Measurements from ENCODE around the gene PRKCSH.

Gene PRKCSH

DNA sequence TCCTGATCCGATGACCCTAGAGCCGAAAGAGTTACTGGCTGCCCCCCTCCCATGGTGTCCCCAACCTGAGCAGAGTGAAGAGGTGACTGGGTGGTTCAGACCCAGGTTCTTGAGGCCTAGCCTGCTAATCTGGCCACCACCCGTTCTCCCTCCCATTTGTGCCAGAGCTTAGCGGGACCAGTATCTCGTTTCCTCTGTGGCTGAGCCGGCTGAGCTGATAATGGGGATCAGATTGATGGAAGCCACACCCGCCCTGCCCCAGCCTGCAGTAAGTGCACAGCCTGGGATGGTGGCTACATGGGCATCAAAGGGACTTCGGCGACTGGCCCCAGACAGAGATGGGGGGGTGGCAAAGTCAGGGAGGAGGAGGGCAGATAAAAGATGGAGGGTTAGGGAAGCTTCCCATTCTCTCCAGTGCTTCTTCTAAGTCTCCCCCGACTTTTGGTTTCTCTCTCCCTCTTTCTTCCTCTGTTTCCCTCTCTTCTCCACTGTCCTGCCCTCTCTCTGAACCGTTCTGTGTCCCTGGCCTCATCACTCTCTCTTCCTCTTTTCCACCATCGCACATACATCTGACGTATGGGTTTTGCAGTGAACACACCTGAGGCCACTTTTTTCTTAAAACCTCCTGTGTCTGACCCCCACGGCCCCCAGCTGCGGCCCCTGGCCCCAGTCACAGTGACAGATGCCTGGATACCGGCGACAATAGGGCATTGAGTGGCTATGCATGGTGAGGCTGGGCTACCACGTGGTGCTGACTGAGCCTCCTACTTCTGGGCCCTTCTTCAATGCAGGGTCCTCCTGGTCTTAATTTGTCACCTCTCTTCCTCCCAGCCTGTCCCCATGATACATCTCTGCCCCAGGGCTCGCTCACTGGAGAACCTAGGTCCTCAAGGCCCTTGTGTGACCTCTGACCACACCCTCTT is 43.0 kb downstream of the PRKCSH start:
- DNase-seq (ENCODE audit: low spot score): no peak

DNA sequence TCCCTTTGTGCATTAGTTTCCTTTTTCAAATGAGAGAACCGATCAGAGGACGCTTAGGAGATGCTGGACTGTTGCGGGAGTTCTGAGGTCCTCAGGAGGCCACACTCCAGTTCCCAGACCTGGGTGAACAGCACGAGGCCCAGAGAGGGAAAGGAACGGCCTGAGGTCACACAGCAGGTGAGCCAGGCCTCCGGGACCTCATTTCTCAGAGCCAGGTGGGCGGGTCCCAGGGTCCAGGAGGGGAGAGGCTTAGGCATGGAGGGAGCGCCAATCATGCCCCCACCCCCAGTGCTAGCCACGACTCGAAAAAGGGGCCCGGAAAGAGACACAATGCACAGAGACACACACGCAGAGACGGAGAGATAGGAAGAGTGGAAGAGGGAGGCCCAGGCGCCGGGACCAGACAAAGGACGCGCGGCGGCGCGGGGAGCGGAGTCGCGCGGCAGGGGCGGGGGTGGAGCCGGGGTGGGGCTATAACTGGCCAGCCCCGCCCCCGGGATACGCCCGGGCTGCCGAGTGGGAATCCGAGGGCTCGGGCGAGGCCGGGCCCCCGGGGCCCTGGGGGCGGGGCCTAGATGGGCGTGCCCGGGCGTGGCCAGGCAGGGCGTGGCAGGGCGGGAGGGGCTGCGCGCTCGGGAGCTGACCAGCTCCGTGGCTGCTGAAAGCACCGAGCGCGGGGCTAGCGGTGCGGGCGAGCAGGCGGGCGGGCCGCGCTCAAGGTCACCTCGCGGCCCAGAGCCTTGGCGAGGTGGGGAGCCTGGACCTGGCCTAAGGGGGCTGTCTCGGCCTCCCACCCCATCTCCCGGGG is 43.9 kb downstream of the PRKCSH start:
- DNase-seq (ENCODE audit: low spot score): peak; percentile 60

GRCh38 chr19:11479898-11480714 is 44.7 kb downstream of the PRKCSH start:
- DNase-seq (ENCODE audit: low spot score): no peak

DNA sequence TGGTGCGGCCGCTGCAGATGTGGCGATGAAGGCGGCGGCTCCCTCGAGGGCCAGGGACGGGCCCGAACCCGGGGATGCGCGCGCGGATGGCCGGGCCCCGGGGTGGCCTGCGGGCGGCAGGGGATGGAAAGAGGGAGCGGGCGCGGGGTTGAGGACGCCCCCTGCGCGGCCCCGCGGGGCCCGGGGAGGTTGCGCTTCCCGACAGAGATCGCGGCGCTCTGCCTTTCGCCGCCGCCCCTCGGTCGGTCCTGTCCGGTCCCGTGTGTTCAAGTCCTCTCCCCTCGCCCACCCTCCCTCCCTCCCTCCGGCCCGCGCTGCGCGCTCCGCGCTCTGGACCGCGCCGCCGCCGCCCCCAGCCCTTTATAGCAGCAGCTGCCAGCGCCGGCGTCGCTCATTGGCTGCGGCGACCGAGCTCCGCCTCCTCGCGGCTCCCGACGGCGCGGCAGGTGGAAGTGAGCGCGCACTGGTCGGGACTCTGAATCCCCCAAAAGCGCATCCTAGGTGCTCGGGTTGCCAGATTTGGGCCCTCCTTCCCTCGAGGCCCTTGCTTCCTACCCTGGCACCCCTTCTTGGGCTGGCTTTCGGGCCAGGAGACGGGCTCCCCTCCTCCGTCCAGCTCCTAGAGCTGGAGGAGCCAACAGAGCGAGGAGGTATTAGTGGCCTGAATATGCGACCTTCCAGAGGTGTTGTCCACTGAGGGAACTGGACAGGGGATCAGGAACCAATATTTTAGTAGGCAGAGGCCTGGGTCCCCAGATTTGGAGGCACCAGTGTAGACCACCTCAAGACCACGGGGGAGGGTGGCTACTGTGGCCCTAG is 45.5 kb downstream of the PRKCSH start, which contains the start of gene ELAVL3:
TSS of gene ELAVL3 (minus strand) at position 332 of the 819 bp plus-strand sequence. CDS start 438 bp downstream, outside the sequence.
- DNase-seq (ENCODE audit: low spot score): no peak

DNA sequence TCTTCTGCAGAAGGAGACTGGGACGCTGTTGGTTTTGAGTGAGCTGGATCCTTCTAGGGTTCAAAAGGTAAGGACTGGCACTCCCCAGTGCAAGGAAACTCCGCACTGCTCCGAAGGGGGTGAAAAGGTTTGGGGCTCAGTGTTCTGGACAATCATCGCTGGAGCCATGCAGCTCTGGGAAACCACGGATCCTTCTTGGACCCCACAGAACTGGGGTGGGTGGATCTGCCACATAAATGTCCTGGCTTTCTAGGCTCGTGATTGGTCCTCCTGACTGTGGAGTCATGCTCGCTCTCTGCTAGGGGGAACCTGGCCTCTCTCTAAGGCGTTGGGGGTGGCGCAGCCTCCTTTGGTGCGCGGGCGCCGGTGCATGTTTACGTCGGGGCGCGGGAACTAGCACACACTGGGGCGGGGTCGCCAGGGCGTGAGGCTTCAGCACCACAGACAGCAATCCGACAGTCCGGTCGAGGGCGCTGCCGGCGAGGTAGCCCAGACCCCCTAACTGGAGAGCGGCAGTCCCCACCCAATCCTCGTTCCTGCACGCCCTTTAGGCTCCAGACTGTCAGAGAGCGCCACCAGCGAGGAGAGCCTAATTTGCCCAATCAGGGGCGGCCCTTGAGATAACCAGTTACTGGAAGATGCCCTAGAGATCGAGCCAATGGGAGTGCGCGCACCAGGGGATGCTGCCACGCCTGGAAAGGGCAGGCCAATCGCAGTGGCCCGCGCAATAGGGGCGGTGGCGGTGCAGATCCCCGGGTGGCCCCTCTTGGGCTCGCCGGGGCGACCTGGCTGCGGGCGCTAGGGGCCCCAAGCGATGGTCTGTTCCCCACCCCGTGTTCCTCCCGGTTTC is 46.3 kb downstream of the PRKCSH start:
- DNase-seq (ENCODE audit: low spot score): peak; percentile 94

DNA sequence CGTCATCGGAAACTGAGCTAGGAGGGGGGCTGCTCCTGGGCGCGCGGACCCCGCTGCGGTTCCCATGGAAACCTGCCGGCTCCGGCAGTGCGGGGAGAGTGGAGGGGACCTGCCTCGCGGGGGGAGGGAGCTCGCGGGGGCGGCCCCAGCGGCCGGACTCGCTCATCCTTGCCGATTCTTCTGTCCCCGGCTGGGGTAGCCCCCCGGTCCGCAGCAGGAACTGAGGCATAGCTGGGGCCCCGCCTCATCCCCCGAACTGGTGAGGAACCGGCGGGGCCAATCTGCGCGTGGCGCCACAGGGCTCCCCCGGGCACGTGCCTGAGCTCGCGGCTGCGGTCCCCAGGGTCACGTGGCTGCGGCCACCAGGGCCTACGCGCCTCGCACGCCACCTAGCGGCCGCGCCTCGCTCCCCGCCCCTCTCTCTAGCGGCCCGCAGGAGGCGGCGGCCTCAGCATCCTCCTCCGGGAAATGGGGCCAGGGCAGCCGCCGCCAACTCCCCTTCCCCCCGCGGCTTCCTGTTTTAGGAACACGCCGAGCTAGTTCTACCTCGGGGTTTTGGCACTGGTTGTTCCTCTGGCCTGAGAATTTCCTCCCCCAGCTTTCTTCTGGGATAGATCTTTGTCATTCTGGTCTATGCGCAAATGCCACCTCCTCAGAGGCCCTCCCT is 47.1 kb downstream of the PRKCSH start:
- DNase-seq (ENCODE audit: low spot score): peak; percentile 98

GRCh38 chr19:11483366-11484111 is 48.1 kb downstream of the PRKCSH start:
- DNase-seq (ENCODE audit: low spot score): no peak

- DNase-seq (ENCODE audit: low spot score): no peak
Observed at GRCh38 chr19:11485245-11485837, 49.9 kb downstream of the PRKCSH start.

DNA sequence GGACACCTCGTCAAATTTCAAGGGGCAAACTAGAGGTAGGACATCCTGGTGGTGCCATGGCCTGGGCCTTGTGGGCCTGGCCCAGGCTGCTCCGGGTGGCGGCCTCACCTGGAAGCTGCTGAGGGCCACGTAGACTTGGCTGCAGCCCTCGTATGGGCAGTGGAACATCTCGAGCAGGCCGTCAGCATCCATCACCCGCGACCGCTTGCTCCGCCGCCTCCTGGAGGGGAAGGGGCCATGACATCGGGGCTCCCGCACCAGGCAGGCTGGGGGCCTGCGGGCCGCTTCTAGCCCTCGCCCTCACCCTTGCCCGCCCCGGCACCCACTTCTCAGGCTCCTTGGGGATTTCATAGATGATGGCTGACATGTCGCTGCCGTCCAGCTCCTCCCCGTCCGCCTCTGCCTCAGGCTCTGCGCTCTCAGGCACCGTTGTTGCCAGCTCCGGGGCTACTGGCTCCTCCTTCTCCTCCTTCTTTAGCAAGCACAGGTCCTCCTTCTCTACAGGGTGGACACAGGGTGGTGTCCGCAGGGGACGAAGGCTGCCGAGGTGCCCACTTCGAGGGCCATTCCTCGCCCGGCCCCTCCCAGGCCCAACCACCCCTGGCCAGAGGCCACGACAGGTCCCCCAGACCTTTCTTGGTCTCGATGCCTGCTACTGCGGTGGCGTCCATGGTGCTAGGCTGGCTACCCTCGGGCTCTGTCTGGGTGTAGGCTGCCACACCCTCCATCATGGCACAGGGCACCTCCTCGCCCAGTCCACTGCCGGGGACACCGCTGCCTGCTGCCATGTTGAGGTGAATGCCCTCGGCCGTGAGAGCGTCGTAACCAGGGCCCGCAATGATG is 51.4 kb downstream of the PRKCSH start:
- no peak for DNase-seq (ENCODE audit: low spot score)

GRCh38 chr19:11489378-11489777 is 53.9 kb downstream of the PRKCSH start:
- DNase-seq (ENCODE audit: low spot score): no peak

GRCh38 chr19:11494634-11495285 is 59.3 kb downstream of the PRKCSH start:
- DNase-seq (ENCODE audit: low spot score): no peak

DNA sequence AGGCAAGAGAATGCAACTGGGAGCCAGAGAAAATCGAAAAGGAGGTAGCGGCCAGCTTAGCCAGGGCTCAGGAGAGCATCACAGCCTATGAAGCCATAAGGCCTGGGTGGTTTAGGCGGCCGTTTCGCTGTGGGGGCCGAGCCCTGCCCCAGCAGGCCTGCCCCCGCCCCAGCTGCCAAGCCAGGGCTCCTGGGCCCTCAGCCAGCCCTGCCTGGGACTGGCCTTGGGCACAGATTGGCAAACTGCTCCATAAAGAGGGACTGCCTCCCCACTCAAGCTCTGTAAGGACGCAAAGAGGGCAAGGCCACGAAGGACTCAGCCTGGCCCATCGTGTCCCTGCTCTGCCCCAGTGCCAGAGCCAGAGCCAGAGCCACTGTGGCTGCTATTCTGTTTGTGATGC is 60.0 kb downstream of the PRKCSH start:
- DNase-seq (ENCODE audit: low spot score): no peak

DNA sequence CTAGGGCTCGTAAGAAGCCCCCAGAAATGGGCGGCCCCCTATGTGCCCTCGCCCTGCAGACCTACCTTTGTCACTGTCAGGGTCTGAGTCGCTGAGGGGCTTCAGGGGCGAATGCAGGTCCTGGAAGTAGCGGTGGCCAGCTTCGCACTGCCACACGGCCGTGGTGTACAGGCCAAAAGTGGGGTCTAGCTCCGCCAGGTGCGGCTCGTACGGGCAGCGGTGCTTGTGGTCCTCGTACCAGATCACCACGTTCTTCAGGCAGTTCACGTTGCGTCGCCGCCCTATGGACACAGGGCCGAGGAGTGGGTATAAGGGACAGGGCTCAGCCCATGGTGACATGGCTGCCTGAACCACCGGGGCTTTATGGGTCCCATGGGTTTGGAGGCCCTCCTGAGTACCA is 60.5 kb downstream of the PRKCSH start:
- DNase-seq (ENCODE audit: low spot score): no peak

DNA sequence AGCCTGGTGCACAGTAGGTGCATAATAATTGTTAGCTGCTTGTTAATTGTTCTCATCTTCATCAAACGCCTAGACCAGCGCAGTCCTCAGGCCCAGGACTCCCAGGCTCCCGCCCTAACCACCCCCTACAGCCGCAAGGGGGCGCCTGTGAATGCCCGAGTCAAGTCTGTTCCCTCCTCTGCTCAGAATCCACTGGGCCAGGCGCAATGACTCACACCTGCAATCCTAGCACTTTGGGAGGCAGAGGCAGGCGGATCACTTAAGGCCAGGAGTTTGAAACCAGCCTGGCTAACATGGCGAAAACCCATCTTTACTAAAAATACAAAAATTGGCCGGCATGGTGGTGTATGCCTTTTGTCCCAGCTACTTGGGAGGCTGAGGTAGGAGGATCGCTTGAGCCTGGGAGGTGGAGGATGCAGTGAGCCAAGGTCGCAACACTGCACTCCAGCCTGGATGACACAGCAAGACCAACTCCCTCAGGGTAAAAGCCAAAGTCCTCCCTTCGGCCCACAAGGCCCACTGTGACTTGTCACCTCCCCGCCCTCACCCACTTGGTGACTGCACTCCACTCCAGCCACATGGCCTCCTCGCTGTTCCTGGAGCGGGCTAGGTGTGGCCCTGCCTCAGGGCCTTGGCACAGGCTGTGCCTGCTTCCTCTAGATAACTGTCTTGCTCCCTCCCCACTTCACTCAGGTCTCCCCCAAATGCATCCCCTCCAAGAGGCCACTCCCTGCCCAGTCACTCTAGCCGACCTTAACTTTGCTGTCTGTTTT is 61.1 kb downstream of the PRKCSH start:
- peak; percentile 89 for DNase-seq (ENCODE audit: low spot score)

DNA sequence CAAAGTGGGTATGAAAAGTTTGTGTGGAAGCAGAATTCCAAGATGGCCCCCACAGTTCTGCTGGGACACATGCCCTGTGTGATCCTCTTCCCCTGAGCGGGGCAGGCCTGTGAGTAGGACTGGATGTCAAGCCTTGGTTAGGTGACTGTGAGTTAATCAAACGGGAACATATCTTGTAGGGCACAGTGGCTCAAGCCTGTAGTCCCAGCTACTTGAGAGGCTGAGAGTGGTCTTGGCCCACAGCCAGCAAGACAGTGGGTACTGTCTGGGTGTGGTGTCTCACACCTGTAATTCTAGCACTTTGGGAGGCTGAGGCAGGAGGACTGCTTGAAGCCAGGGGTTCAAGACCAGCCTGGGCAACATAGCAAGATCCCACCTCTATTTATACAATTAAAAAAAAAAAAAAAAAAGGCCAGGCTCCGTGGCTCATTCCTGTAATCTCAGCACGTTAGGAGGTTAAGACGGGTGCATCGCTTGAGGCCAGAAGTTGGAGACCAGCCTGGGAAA is 63.8 kb downstream of the PRKCSH start:
- no peak for DNase-seq (ENCODE audit: low spot score)

GRCh38 chr19:11499890-11500420 is 64.5 kb downstream of the PRKCSH start:
- no peak for DNase-seq (ENCODE audit: low spot score)

Measured in AG08396 (cell line).